Suprapubic skin (tissue), 4 donors: Measurements from ENCODE around the gene C14orf119. TPM values are rescaled to one million over a fixed set of nuclear protein-coding genes. Genes with fewer than 3 reads are reported as not detected.

Experiments used
- DNase-seq, 2 donors: peaks; one replicate each; pipeline ENCODE4 v3.0.0-alpha.2; 2019; ENCODE audit warnings: low spot score in 2 of 2
- H3K27ac ChIP-seq: fragments of 200-600 bp; sonication (generic); one replicate; pipeline ENCODE4 v1.5.1; 2019
- H3K27me3 ChIP-seq: fragments of 200-600 bp; sonication (generic); one replicate; pipeline ENCODE4 v1.5.1; 2019
- H3K36me3 ChIP-seq: fragments of 200-600 bp; sonication (generic); one replicate; pipeline ENCODE4 v1.5.1; 2019
- H3K4me1 ChIP-seq: fragments of 200-600 bp; sonication (generic); one replicate; pipeline ENCODE4 v1.5.1; 2019
- H3K4me3 ChIP-seq: fragments of 200-600 bp; sonication (generic); one replicate; pipeline ENCODE4 v1.5.1; 2019; ENCODE audit warnings: mild to moderate bottlenecking
- H3K9me3 ChIP-seq: fragments of 200-600 bp; sonication (generic); one replicate; pipeline ENCODE4 v1.5.1; 2019
- EP300 ChIP-seq: sonication (generic); formaldehyde crosslinking; IDR thresholded peaks from one replicate; pipeline ENCODE4 v1.6.1; 2017; ENCODE audit warnings: antibody characterized with exemption
- POLR2A ChIP-seq, 2 donors: fragments of 450-650 bp; IDR thresholded peaks; one replicate each; pipeline ENCODE4 v1.6.1; 2017; ENCODE audit warnings: antibody characterized with exemption in 2 of 2, mild to moderate bottlenecking in 2 of 2, moderate library complexity in 2 of 2
- POLR2AphosphoS5 ChIP-seq, 3 donors: sonication (generic); formaldehyde crosslinking; IDR thresholded peaks; one replicate each; pipeline ENCODE4 v1.6.1; 2017; ENCODE audit warnings: antibody characterized with exemption in 3 of 3
- WGBS: methylation state at CpG from one replicate; pipeline ENCODE4 v1.1.5; 2018; 5-methylcytosine and 5-hydroxymethylcytosine counted together
- total RNA-seq, 4 donors: library from RNA; depleted of rRNA; stranded (reverse); fragments of >200 nt; gene quantifications; one replicate each; pipeline ENCODE4 v1.1.0, GENCODE V29; 2016
- TF ChIP-seq, protein P1 (sequence below), 2 donors: fragments of 200-600 bp in 1 of 2; fragments of 450-650 bp in 1 of 2; sonication (generic) in 1 of 2; IDR thresholded peaks; one replicate each; pipeline ENCODE4 v1.5.1; 2016 to 2019; ENCODE audit warnings: antibody characterized with exemption in 2 of 2, mild to moderate bottlenecking in 1 of 2, moderate library complexity in 1 of 2

Gene C14orf119
- total RNA-seq, 4 donors from 2014 or later: 10.1 to 22.7 (median 18.6) TPM

DNA sequence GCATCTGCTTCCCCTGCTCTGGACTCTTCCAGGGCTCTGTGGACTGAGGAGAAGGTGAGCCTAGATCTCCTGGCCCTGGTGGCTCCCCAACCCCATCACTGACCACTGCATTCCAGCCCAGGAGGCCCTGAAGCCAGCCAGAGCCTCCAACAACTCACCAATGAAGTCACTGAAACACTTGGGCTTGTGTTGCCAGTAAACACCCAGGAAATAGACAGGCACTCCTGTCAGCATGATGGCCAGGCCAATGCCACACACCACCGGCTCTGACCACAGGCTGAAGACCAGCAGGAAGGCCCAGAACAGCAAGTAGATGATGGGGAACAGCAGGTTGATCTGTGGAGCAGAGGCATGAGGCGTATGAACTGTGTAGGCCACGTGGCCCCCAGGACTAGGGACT lies 32.6 kb downstream of the C14orf119 start:
- no peaks in the 10 kb centered on the region for H3K27me3 ChIP-seq
- WGBS: 100% methylated on average over 2 of the region's 3 CpGs
- H3K9me3 ChIP-seq: no peaks in the 10 kb centered on the region
- peaks cover 28% of the 10 kb centered on the region for H3K36me3 ChIP-seq
- no peak for DNase-seq
- no peak overlapping the region for H3K4me3 ChIP-seq
- TF ChIP-seq, protein P1, sequence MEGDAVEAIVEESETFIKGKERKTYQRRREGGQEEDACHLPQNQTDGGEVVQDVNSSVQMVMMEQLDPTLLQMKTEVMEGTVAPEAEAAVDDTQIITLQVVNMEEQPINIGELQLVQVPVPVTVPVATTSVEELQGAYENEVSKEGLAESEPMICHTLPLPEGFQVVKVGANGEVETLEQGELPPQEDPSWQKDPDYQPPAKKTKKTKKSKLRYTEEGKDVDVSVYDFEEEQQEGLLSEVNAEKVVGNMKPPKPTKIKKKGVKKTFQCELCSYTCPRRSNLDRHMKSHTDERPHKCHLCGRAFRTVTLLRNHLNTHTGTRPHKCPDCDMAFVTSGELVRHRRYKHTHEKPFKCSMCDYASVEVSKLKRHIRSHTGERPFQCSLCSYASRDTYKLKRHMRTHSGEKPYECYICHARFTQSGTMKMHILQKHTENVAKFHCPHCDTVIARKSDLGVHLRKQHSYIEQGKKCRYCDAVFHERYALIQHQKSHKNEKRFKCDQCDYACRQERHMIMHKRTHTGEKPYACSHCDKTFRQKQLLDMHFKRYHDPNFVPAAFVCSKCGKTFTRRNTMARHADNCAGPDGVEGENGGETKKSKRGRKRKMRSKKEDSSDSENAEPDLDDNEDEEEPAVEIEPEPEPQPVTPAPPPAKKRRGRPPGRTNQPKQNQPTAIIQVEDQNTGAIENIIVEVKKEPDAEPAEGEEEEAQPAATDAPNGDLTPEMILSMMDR (IDR thresholded peaks at IDR 0.05): no peak
- TF ChIP-seq POLR2A (IDR thresholded peaks at IDR 0.05) (no peak), EP300 (no peak), POLR2AphosphoS5 (IDR thresholded peaks at IDR 0.05) (no peak)
- H3K4me1 ChIP-seq: peaks cover 53% of the 10 kb centered on the region
- H3K27ac ChIP-seq: no peak overlapping the region

DNA sequence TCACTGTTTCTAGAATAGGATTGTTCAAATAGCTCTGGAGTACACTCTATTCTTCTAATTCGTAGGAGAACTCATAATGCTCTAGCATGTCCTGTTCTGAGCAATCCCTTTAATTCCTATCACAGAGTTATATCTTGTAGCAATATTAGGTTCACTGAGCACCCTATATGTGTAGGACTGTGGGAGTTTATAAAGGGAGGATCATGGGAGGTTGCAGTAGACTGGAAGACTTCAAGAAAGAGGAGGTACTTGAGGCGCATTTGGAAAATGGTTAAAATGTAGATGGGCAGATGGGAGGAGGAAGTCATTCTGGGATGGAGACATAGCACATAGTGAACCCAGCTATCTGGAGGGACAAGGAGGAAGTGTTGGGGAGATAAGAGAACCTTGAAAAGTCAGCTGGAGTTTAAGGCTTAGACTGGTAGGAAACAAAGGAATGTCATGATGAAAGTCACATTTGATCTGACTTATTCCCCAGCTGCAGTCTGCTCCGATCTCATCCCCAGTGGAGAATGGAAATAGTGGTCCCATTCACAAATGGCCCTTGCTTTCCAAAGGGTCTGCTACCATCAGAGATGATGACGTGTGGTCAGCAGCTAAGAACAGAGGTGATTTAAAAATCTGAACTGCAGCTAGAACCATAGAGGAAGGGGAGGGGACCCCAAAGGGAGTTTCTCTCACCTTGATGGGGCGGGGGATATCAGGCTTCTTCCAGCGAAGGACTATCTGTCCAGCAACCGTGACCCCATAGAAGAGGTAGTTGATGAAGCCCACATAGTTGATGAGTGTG lies 33.9 kb downstream of the C14orf119 start:
- Histone ChIP-seq H3K9me3 (no peaks in the 10 kb centered on the region), H3K27me3 (no peaks in the 10 kb centered on the region), H3K4me3 (no peak overlapping the region), H3K27ac (no peak overlapping the region), H3K4me1 (peaks cover 41% of the 10 kb centered on the region), H3K36me3 (peaks cover 28% of the 10 kb centered on the region)
- TF ChIP-seq POLR2AphosphoS5 (IDR thresholded peaks at IDR 0.05): no peak
- no peak for TF ChIP-seq POLR2A (IDR thresholded peaks at IDR 0.05)
- TF ChIP-seq, protein P1 (IDR thresholded peaks at IDR 0.05): no peak
- TF ChIP-seq EP300: no peak
- DNase-seq: no peak
- WGBS: 91% methylated on average over 7 of the region's 7 CpGs

DNA sequence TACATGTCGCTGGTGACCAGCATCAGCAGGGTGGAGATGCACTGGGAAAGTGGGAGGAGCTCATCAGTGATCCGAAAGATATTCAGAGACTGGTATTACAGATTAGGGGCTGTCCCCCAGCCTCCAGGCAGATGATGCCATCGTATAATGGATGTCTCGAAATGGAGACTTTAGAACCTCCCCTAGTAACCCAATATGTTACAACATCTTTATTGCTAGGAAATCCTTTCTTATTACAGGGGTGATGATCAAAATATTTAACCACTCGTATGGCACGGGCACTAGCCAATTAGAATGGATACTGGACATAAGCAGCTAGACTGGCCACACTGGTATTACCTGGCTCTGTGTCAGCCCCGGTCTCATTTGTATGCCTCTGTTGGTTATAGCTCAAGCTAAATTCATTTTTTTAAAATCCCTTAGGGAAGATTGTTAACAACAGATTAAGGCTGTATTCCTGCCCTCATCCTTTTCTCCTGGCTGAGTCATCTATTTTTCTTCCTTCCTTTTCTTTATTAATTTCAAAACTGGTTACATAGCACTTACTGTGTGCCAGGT lies 34.5 kb downstream of the C14orf119 start:
- Histone ChIP-seq H3K36me3 (peaks cover 28% of the 10 kb centered on the region), H3K27me3 (no peaks in the 10 kb centered on the region), H3K4me3 (no peak overlapping the region), H3K27ac (no peak overlapping the region), H3K9me3 (no peaks in the 10 kb centered on the region), H3K4me1 (peaks cover 34% of the 10 kb centered on the region)
- no peak for DNase-seq
- no peak for TF ChIP-seq POLR2AphosphoS5 (IDR thresholded peaks at IDR 0.05)
- no peak for TF ChIP-seq EP300
- TF ChIP-seq POLR2A (IDR thresholded peaks at IDR 0.05): no peak
- WGBS: 79% methylated on average over 7 of the region's 7 CpGs

DNA sequence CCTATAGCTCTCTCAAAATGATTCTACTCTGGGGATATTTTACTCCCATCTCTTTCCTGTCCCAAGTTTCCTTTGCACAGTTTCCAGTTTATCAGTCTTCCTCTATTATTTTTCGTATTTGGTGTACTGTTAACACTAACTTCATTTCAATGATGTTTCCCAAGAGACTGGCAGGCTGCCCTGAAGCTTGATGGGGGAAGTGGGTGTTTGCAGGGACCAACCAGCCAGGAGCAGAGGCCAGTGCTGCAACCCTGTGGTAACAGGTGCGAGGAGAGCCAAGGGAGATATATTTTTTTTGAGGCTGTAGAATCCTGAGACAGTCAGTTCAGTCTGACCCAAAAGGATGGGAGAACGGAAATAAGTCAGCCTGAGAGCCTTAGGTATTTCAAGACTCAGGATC lies 35.6 kb downstream of the C14orf119 start:
- Histone ChIP-seq H3K9me3 (no peaks in the 10 kb centered on the region), H3K4me3 (no peak overlapping the region), H3K27ac (no peak overlapping the region), H3K27me3 (no peaks in the 10 kb centered on the region), H3K36me3 (peaks cover 28% of the 10 kb centered on the region), H3K4me1 (peaks cover 28% of the 10 kb centered on the region)
- TF ChIP-seq POLR2A (IDR thresholded peaks at IDR 0.05) (no peak), POLR2AphosphoS5 (IDR thresholded peaks at IDR 0.05) (no peak), EP300 (no peak)
- TF ChIP-seq, protein P1 (IDR thresholded peaks at IDR 0.05): no peak
- 65% methylated on average over 3 of the region's 3 CpGs for WGBS
- no peak for DNase-seq

DNA sequence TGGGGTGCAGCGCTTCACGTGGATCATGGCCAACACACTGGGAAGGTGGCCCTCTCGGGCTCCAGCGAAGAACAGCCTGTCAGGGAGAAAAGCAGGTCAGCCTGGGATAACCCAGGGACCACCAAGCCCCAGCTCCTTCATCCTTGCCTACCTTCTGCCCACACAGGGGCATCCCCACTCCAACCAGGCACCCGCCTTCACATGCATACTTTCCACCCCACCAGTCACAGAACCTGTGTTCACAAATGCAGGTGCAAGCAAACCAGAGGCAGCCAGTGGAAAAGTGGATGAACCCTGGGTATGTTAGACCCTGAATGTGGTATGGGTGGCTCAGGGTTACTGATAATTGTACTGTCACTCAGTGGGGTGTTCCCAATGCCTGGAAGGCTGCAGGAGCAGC lies 36.2 kb downstream of the C14orf119 start:
- Histone ChIP-seq H3K4me3 (no peak overlapping the region), H3K27ac (no peak overlapping the region), H3K36me3 (peaks cover 34% of the 10 kb centered on the region), H3K27me3 (no peaks in the 10 kb centered on the region), H3K4me1 (peaks cover 21% of the 10 kb centered on the region), H3K9me3 (no peaks in the 10 kb centered on the region)
- no peak for TF ChIP-seq POLR2A (IDR thresholded peaks at IDR 0.05)
- TF ChIP-seq POLR2AphosphoS5 (IDR thresholded peaks at IDR 0.05): no peak
- no peak for TF ChIP-seq EP300
- TF ChIP-seq, protein P1 (IDR thresholded peaks at IDR 0.05): no peak
- DNase-seq: no peak
- WGBS: 94% methylated on average over 5 of the region's 5 CpGs
